ENCODE measurements around the gene RAB7A.
"Not testable (repeated sequence)": the region's sequence is repeated elsewhere in the genome, so short reads cannot be mapped to it uniquely, and the experiment has no call there.

Gene RAB7A

DNA sequence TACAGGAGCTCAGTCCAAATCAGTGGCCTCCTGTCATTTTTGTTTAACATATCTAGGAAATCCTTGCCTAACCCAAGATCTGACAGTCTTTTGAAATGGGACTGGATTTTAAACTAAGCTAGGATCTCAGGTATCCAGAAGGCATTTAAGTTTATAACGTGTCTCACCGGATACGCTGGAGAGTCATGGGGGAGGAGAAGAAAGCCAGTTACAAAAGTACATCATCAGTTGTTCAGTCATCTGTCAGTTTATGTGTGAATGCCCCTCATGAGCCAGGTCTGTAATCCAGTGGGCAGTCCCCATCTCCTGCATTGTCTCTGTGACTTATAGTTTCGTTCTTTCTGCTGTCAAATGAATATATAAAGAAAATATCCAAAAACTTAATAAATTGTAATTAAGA, 44.4 kb downstream of the RAB7A start:
- ChIA-PET POLR2A (interaction anchor here (0.7 kb wide), 1 partner anchor 709 kb away, joined by 5 read pairs; no protein-coding TSS in a partner anchor), CTCF (interaction anchor here (0.7 to 1.4 kb wide), 5 partner anchors 16 to 90 kb away, joined by 3 to 5 read pairs (median 4); no protein-coding TSS in a partner anchor)
- no peak for DNase-seq (ENCODE audit: extremely low spot score)
- TF ChIP-seq, protein P1, sequence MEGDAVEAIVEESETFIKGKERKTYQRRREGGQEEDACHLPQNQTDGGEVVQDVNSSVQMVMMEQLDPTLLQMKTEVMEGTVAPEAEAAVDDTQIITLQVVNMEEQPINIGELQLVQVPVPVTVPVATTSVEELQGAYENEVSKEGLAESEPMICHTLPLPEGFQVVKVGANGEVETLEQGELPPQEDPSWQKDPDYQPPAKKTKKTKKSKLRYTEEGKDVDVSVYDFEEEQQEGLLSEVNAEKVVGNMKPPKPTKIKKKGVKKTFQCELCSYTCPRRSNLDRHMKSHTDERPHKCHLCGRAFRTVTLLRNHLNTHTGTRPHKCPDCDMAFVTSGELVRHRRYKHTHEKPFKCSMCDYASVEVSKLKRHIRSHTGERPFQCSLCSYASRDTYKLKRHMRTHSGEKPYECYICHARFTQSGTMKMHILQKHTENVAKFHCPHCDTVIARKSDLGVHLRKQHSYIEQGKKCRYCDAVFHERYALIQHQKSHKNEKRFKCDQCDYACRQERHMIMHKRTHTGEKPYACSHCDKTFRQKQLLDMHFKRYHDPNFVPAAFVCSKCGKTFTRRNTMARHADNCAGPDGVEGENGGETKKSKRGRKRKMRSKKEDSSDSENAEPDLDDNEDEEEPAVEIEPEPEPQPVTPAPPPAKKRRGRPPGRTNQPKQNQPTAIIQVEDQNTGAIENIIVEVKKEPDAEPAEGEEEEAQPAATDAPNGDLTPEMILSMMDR (IDR thresholded peaks at IDR 0.05; ENCODE audit: control extremely low read depth, extremely low read depth, low read depth, missing control alignments) = no peak

DNA sequence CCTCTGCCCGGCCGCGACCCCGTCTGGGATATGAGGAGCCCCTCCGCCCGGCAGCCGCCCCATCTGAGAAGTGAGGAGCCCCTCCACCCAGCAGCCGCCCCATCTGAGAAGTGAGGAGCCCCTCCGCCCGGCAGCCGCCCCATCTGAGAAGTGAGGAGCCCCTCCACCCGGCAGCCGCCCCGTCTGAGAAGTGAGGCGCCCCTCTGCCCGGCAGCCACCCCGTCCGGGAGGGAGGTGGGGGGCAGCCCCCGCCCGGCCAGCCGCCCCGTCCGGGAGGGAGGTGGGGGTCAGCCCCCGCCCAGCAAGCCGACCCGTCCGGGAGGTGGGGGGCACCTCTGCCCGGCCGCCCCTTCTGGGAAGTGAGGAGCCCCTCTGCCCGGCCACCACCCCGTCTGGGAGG, 47.2 kb downstream of the RAB7A start:
- CTCF ChIA-PET; DNase-seq (ENCODE audit: extremely low spot score); POLR2A ChIA-PET: not testable (repeated sequence)

DNA sequence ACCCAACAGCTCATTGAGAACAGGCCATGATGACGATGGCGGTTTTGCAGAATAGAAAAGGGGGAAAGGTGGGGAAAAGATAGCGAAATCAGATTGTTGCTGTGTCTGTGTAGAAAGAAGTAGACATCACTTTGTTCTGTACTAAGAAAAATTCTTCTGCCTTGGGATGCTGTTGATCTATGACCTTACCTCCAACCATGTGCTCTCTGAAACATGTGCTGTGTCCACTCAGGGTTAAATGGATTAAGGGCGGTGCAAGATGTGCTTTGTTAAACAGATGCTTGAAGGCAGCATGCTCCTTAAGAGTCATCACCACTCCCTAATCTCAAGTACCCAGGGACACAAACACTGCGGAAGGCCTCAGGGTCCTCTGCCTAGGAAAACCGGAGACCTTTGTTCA, 47.6 kb downstream of the RAB7A start:
- DNase-seq (ENCODE audit: extremely low spot score); POLR2A ChIA-PET; CTCF ChIA-PET: not testable (repeated sequence)

DNA sequence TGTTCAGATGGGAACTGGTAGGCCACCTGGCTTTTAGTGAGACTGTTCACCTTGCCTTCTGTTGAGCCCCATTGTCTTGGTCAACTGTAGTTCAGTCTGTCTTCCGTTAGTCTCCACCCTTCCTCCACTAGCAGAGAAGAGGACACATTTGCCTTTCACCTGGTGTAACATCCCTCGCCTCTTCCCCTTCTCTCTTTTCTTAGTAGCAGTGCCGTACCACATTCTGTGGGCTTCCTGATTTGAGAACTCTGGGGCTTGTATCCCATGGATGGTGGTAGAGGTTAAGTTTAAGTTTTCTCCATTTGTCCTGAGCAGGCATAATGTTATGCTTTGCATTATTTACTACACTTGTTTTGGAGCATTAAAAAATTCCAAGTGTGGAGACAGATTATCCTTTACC, 49.3 kb downstream of the RAB7A start:
- ChIA-PET CTCF (no interaction called here), POLR2A (no interaction called here)
- TF ChIP-seq, protein P1 (IDR thresholded peaks at IDR 0.05; ENCODE audit: control extremely low read depth, extremely low read depth, low read depth, missing control alignments) = no peak
- DNase-seq (ENCODE audit: extremely low spot score) = no peak

DNA sequence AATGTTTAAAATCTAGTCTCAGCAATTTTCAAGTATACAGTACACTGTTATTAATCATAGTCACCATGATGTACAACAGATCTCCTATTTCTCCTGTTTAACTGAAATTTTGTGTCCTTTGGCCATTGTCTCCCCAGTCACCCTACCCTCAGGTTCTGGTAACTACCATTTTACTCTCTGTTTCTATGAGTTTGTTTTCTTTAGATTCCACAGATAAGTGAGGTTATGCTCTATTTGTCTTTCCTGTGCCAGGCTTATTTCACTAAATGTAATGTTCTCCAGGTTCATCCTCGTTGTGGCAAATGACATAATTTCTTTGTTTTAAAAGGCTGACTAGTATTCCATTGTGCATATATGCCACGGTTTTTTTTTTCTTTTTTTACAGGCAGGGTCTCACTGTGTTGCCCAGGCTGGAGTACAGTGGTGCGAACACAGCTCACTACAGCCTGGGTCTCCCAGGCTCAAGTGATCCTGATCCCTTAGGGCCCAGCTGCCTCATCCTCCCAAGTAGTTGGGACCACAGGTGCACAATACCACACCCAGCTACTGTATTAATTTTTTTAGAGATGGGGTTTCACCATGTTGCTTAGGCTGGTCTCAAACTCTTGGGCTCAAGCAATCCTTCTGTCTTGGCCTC, 50.0 kb downstream of the RAB7A start:
- CTCF ChIA-PET = interaction anchor here (0.6 to 1.1 kb wide), 2 partner anchors 11 to 15 kb away, joined by 3 read pairs; no protein-coding TSS in a partner anchor
- TF ChIP-seq, protein P1 (IDR thresholded peaks at IDR 0.05; ENCODE audit: control extremely low read depth, extremely low read depth, low read depth, missing control alignments) = no peak
- no peak for DNase-seq (ENCODE audit: extremely low spot score)
- POLR2A ChIA-PET = no interaction called here

GRCh38 chr3:128780101-128780837, 54.3 kb downstream of the RAB7A start:
- POLR2A ChIA-PET = no interaction called here
- TF ChIP-seq, protein P1 (IDR thresholded peaks at IDR 0.05; ENCODE audit: control extremely low read depth, extremely low read depth, low read depth, missing control alignments) = no peak
- CTCF ChIA-PET = interaction anchor here (0.8 to 4.1 kb wide), 8 partner anchors 9 to 100 kb away, joined by 3 to 28 read pairs (median 4); no protein-coding TSS in a partner anchor
- DNase-seq (ENCODE audit: extremely low spot score) = no peak

DNA sequence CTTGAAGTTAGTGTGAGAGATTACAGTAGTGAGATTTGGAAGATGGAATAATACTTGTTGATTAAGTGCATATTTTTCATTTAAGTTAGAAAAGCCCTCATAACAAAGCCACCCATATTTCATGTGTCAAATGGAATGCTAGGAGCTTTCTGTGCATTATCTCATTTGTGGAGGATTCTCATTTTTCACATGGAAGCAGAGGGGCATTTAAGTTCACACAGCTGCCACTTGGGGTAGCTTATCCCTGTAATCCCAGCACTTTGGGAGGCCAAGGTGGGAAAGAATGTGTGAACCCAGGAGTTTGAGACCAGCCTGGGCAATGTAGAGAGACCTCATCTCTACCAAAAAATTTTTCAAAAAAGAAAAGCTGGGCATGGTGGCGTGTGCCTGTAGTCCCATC, 55.2 kb downstream of the RAB7A start:
- no peak for DNase-seq (ENCODE audit: extremely low spot score)
- TF ChIP-seq, protein P1 (IDR thresholded peaks at IDR 0.05; ENCODE audit: control extremely low read depth, extremely low read depth, low read depth, missing control alignments) = no peak
- ChIA-PET CTCF (interaction anchor here (0.7 to 4.1 kb wide), 9 partner anchors 10 to 101 kb away, joined by 3 to 28 read pairs (median 4); no protein-coding TSS in a partner anchor), POLR2A (no interaction called here)

Data from GM10248 (cell line).